ENCODE results near the gene APOBEC3B. TPM values are rescaled to one million over a fixed set of nuclear protein-coding genes. Genes with fewer than 3 reads are reported as not detected.

APOBEC3B gene
- total RNA-seq, 3 donors from 2014 or later, result 0.33 to 2.2 TPM; not detected in 1

DNA sequence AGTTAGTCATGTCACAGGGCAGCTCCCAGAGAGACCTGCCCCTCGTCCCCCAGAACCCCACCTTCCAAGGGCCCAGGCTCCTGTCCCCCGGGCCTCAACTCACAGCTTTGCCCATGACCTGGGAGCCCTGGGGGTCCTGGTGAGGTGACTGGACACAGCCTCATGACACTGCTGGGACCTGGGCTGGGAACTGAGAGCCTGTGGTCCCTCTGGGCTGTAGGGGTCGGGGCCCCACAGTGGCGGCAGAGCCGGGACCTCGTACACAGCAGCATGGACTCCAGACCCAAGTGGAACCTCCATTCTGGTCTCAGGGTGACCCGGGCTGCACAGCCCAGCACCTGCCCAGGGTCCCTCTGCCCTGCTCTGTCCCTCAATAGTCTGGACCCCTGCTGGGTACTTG, 17.8 kb upstream of the APOBEC3B start:
- intact Hi-C loops (cut with DNase I; ENCODE audit: low total_unique reads), result loop anchor here (1.0 kb wide), 1 partner anchor 38 kb away; no protein-coding TSS in a partner anchor
- Histone ChIP-seq H3K36me3 (no peaks in the 10 kb centered on the region), H3K4me3 (no peak overlapping the region), H3K27ac (no peak overlapping the region), H3K27me3 (no peaks in the 10 kb centered on the region), H3K9me3 (no peaks in the 10 kb centered on the region), H3K4me1 (no peaks in the 10 kb centered on the region)
- no peak for DNase-seq (ENCODE audit: low spot score in 2 of 2)
- TF ChIP-seq POLR2A (IDR thresholded peaks at IDR 0.05) (no peak), POLR2AphosphoS5 (IDR thresholded peaks at IDR 0.05) (no peak)
- TF ChIP-seq, protein P1, sequence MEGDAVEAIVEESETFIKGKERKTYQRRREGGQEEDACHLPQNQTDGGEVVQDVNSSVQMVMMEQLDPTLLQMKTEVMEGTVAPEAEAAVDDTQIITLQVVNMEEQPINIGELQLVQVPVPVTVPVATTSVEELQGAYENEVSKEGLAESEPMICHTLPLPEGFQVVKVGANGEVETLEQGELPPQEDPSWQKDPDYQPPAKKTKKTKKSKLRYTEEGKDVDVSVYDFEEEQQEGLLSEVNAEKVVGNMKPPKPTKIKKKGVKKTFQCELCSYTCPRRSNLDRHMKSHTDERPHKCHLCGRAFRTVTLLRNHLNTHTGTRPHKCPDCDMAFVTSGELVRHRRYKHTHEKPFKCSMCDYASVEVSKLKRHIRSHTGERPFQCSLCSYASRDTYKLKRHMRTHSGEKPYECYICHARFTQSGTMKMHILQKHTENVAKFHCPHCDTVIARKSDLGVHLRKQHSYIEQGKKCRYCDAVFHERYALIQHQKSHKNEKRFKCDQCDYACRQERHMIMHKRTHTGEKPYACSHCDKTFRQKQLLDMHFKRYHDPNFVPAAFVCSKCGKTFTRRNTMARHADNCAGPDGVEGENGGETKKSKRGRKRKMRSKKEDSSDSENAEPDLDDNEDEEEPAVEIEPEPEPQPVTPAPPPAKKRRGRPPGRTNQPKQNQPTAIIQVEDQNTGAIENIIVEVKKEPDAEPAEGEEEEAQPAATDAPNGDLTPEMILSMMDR (IDR thresholded peaks at IDR 0.05), result no peak

DNA sequence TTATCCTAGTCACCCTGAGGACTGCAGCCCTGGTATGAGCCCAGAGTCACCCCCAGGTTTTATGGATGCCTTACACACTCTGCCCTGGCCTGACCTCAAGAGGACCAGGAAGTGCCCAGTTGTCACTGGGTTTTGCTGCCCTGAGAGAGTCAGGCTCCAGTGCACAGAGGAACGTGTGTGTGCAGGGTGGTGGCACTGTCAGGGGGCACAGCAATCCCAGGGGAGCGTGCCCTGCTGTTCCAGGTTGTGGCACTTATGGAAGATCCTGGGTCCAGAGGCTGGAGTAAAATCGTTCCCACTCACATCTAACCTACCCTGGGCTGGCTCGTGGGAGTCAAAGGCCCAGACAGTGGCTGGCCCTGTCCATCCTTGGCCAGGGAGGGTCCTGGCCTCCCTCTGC, 17.2 kb upstream of the APOBEC3B start:
- Histone ChIP-seq H3K9me3 (no peaks in the 10 kb centered on the region), H3K27ac (no peak overlapping the region), H3K4me3 (no peak overlapping the region), H3K27me3 (no peaks in the 10 kb centered on the region), H3K36me3 (no peaks in the 10 kb centered on the region), H3K4me1 (no peaks in the 10 kb centered on the region)
- intact Hi-C loops (cut with DNase I; ENCODE audit: low total_unique reads), result loop anchor here (1.0 kb wide), 1 partner anchor 39 kb away; no protein-coding TSS in a partner anchor
- no peak for DNase-seq (ENCODE audit: low spot score in 2 of 2)
- TF ChIP-seq POLR2A (IDR thresholded peaks at IDR 0.05), result no peak
- TF ChIP-seq, protein P1 (IDR thresholded peaks at IDR 0.05), result no peak
- no peak for TF ChIP-seq POLR2AphosphoS5 (IDR thresholded peaks at IDR 0.05)

DNA sequence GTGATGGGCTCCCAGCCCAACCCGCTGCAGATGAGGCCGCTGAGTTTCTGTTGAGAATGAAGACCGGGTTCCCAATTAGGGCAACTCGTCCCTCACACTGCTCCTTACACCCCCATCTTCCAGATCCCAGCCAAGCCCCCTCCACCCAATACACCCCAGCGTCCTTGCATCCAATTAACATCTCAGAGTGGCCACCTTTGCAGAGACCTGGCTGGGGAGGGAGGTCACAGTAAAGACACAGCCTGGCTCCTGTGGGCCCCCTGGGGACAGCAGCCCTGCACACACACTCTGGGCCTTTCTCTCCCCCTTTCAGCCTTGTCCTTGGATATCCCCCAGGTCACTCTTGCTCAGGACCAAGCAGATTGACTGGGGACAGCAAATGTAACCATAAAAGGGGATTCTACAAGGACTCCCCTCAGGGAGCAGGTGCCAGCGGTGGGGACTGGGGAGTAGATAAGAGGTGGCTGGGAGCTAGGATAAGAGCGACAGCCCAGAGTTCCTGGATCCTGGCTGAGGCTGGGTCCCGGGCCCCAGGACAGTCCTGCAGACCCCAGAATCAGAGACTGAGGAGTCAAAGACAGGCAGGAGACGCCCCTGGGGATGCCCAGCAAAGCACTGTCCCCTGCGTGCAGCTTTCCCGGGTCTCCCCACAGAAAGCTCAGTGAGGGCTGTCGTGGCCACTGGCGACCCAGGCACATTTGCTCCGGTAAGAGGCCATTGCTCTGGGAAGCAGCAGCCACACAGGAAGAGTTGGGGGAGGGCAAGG, 16.4 kb upstream of the APOBEC3B start:
- Histone ChIP-seq H3K9me3 (no peaks in the 10 kb centered on the region), H3K27ac (no peak overlapping the region), H3K4me1 (no peaks in the 10 kb centered on the region), H3K36me3 (no peaks in the 10 kb centered on the region), H3K4me3 (no peak overlapping the region), H3K27me3 (no peaks in the 10 kb centered on the region)
- no peak for TF ChIP-seq POLR2AphosphoS5 (IDR thresholded peaks at IDR 0.05)
- TF ChIP-seq POLR2A (IDR thresholded peaks at IDR 0.05), result no peak
- TF ChIP-seq, protein P1 (IDR thresholded peaks at IDR 0.05), result no peak
- intact Hi-C loops (cut with DNase I; ENCODE audit: low total_unique reads), result no loop called here
- no peak for DNase-seq (ENCODE audit: low spot score in 2 of 2)

DNA sequence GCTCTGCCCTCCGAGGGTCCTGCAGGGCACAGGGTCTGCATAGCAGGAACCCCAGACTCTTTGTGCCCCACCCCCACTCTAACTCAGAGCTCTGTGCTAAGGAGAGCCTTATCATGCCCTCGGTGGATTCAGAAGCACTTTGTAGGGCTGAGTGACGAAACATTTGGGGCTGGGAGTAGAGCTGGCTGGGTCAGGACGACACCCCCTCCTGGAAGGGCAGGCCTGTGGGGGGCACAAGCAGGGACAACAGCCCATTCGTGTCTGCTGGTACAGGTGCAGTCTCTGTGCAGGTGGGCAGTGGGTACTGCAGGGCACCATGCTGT, 15.8 kb upstream of the APOBEC3B start:
- no peaks in the 10 kb centered on the region for H3K27me3 ChIP-seq
- DNase-seq (ENCODE audit: low spot score in 2 of 2), result no peak
- H3K4me3 ChIP-seq, result no peak overlapping the region
- intact Hi-C loops (cut with DNase I; ENCODE audit: low total_unique reads), result no loop called here
- H3K9me3 ChIP-seq, result no peaks in the 10 kb centered on the region
- no peak overlapping the region for H3K27ac ChIP-seq
- no peaks in the 10 kb centered on the region for H3K36me3 ChIP-seq
- no peaks in the 10 kb centered on the region for H3K4me1 ChIP-seq
- no peak for TF ChIP-seq POLR2A (IDR thresholded peaks at IDR 0.05)
- TF ChIP-seq, protein P1 (IDR thresholded peaks at IDR 0.05), result no peak
- no peak for TF ChIP-seq POLR2AphosphoS5 (IDR thresholded peaks at IDR 0.05)

DNA sequence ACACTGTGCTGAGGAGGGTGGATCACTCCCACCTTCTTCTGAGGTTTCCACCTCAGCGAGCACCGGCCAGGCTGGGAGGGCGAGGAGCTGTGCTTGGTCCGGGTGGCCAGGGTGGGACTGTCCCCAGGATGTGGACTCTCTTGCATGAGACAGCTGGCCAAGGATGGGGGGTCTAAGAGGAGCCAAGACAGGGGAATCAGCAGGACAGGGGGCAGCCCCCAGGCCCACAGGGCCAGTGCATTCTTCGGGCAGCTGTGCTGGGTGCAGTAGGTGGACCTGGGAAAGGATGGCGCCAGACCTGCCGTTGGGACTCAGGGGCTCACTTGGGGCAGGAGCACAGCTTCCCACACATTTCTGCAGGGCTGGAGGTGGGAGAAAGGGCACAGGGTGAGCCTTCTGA, 15.2 kb upstream of the APOBEC3B start:
- intact Hi-C loops (cut with DNase I; ENCODE audit: low total_unique reads), result no loop called here
- Histone ChIP-seq H3K4me3 (no peak overlapping the region), H3K9me3 (no peaks in the 10 kb centered on the region), H3K4me1 (no peaks in the 10 kb centered on the region), H3K36me3 (no peaks in the 10 kb centered on the region), H3K27me3 (no peaks in the 10 kb centered on the region), H3K27ac (no peak overlapping the region)
- DNase-seq (ENCODE audit: low spot score in 2 of 2), result no peak
- no peak for TF ChIP-seq POLR2AphosphoS5 (IDR thresholded peaks at IDR 0.05)
- no peak for TF ChIP-seq POLR2A (IDR thresholded peaks at IDR 0.05)
- TF ChIP-seq, protein P1 (IDR thresholded peaks at IDR 0.05), result no peak

Data from breast epithelium (tissue), 4 donors.